Activated CD8-positive, alpha-beta memory T cell treated with anti-CD3 and anti-CD28 coated beads for 4 hours (primary cell): ENCODE data around the gene NEB.
"Not testable (repeated sequence)": the region's sequence is repeated elsewhere in the genome, so short reads cannot be mapped to it uniquely, and the experiment has no call there.

ENCODE experiments used
- DNase-seq, 2 donors: peaks; one replicate each; pipeline ENCODE4 v3.0.0-alpha.2; 2020; ENCODE audit warnings: low read depth in 2 of 2

Gene NEB

GRCh38 chr2:151654085-151654484 lies 80.2 kb downstream of the NEB start:
- no peak for DNase-seq

GRCh38 chr2:151651274-151651673 lies 83.0 kb downstream of the NEB start:
- DNase-seq, result no peak

GRCh38 chr2:151650456-151650855 lies 83.8 kb downstream of the NEB start:
- DNase-seq, result no peak

- no peak for DNase-seq
These were observed 84.3 kb downstream of the NEB start for GRCh38 chr2:151649966-151650365.

- no peak for DNase-seq
These were observed 84.9 kb downstream of the NEB start for GRCh38 chr2:151649400-151649799.

GRCh38 chr2:151646512-151646911 lies 87.8 kb downstream of the NEB start:
- DNase-seq, result not testable (repeated sequence)

GRCh38 chr2:151644580-151644979 lies 89.7 kb downstream of the NEB start:
- DNase-seq, result no peak

- DNase-seq, result not testable (repeated sequence)
These were observed 92.4 kb downstream of the NEB start for GRCh38 chr2:151641895-151642294.

- no peak for DNase-seq
These were observed 94.2 kb downstream of the NEB start for GRCh38 chr2:151640087-151640486.

GRCh38 chr2:151638990-151639389 lies 95.3 kb downstream of the NEB start:
- no peak for DNase-seq

GRCh38 chr2:151638191-151638933 lies 95.9 kb downstream of the NEB start:
- DNase-seq, result peak in 1 of 2 donors; percentile 6

GRCh38 chr2:151637271-151637781 lies 97.0 kb downstream of the NEB start:
- DNase-seq, result peak; percentile 27 to 52

GRCh38 chr2:151634736-151635467 lies 99.4 kb downstream of the NEB start:
- DNase-seq, result no peak

GRCh38 chr2:151632993-151633565 lies 101.2 kb downstream of the NEB start:
- no peak for DNase-seq

GRCh38 chr2:151630372-151630771 lies 103.9 kb downstream of the NEB start:
- DNase-seq, result no peak

- no peak for DNase-seq
These were observed 106.9 kb downstream of the NEB start for GRCh38 chr2:151627353-151627752.

- no peak for DNase-seq
These were observed 110.0 kb downstream of the NEB start for GRCh38 chr2:151624271-151624670.

GRCh38 chr2:151623631-151624030 lies 110.6 kb downstream of the NEB start:
- DNase-seq, result no peak

GRCh38 chr2:151620761-151621160 lies 113.5 kb downstream of the NEB start:
- DNase-seq, result no peak

- no peak for DNase-seq
These were observed 114.8 kb downstream of the NEB start for GRCh38 chr2:151619337-151619989.

GRCh38 chr2:151616760-151617339 lies 117.4 kb downstream of the NEB start:
- DNase-seq, result no peak
